H9 (cell line): ENCODE data around the gene STRA6. TPM values are rescaled to one million over a fixed set of nuclear protein-coding genes. Genes with fewer than 3 reads are reported as not detected.

ENCODE experiments used
- DNase-seq: peaks from one replicate; pipeline ENCODE4 v3.0.0-alpha.2; 2017
- H2AFZ ChIP-seq: one replicate; pipeline ENCODE4 v1.6.1; 2013; ENCODE audit warnings: mild to moderate bottlenecking, low read length, control low read depth, moderate library complexity
- H2AK5ac ChIP-seq: 2 replicates; pipeline ENCODE4 v1.6.1; 2013; ENCODE audit warnings: low read length, control low read depth, mixed read lengths; ENCODE audit not compliant: insufficient read length
- H2BK120ac ChIP-seq: one replicate; pipeline ENCODE4 v1.6.1; 2013; ENCODE audit warnings: low read depth, mild to moderate bottlenecking, low read length, control low read depth, inconsistent platforms; ENCODE audit not compliant: poor library complexity, severe bottlenecking
- H2BK12ac ChIP-seq: 2 replicates; pipeline ENCODE4 v1.6.1; 2013; ENCODE audit warnings: low read length, control low read depth, mixed read lengths, low read depth; ENCODE audit not compliant: insufficient read length
- H2BK15ac ChIP-seq: 2 replicates; pipeline ENCODE4 v1.6.1; 2013; ENCODE audit warnings: low read depth, low read length, control low read depth
- H2BK20ac ChIP-seq: one replicate; pipeline ENCODE4 v1.6.1; 2013; ENCODE audit warnings: low read depth, mild to moderate bottlenecking, low read length, control low read depth, inconsistent platforms; ENCODE audit not compliant: poor library complexity, severe bottlenecking
- H2BK5ac ChIP-seq: 2 replicates; pipeline ENCODE4 v1.6.1; 2013; ENCODE audit warnings: low read length, control low read depth, mixed read lengths; ENCODE audit not compliant: insufficient read length
- H3K14ac ChIP-seq: 2 replicates; pipeline ENCODE4 v1.6.1; 2013; ENCODE audit warnings: low read length, control low read depth; ENCODE audit not compliant: insufficient read depth
- H3K18ac ChIP-seq: 2 replicates; pipeline ENCODE4 v1.6.1; 2013; ENCODE audit warnings: low read depth, mild to moderate bottlenecking, mixed read lengths, low read length, control low read depth; ENCODE audit not compliant: insufficient read length
- H3K23ac ChIP-seq: 2 replicates; pipeline ENCODE4 v1.6.1; 2013; ENCODE audit warnings: low read length, control low read depth, mixed read lengths, low read depth; ENCODE audit not compliant: insufficient read length
- H3K23me2 ChIP-seq: 2 replicates; pipeline ENCODE4 v1.6.1; 2013; ENCODE audit warnings: low read depth, mild to moderate bottlenecking, mixed read lengths, low read length, control low read depth; ENCODE audit not compliant: insufficient read length, poor library complexity, severe bottlenecking
- H3K27ac ChIP-seq: 2 replicates; pipeline ENCODE4 v1.5.1; 2013; ENCODE audit warnings: low read length, control low read depth, mixed read lengths, low read depth; ENCODE audit not compliant: insufficient read length
- H3K27me3 ChIP-seq: 2 replicates; pipeline ENCODE4 v1.6.1; 2013; ENCODE audit warnings: low read length, control low read depth, inconsistent platforms; ENCODE audit not compliant: insufficient read depth
- H3K4ac ChIP-seq: 2 replicates; pipeline ENCODE4 v1.6.1; 2013; ENCODE audit warnings: low read depth, mild to moderate bottlenecking, control low read depth, inconsistent platforms, low read length, moderate library complexity
- H3K4me1 ChIP-seq: 2 replicates; pipeline ENCODE4 v1.6.1; 2013; ENCODE audit warnings: low read length, control low read depth, inconsistent platforms; ENCODE audit not compliant: insufficient read depth
- H3K4me2 ChIP-seq: 2 replicates; pipeline ENCODE4 v1.6.1; 2013; ENCODE audit warnings: low read length, control low read depth, mixed read lengths; ENCODE audit not compliant: insufficient read length, insufficient read depth
- H3K56ac ChIP-seq: 2 replicates; pipeline ENCODE4 v1.6.1; 2013; ENCODE audit warnings: low read depth, mild to moderate bottlenecking, mixed read lengths, low read length, control low read depth; ENCODE audit not compliant: insufficient read length
- H3K79me1 ChIP-seq: 2 replicates; pipeline ENCODE4 v1.6.1; 2013; ENCODE audit warnings: low read depth, mild to moderate bottlenecking, moderate library complexity, low read length, control low read depth, inconsistent platforms; ENCODE audit not compliant: insufficient read depth, poor library complexity, severe bottlenecking
- H3K79me2 ChIP-seq: 2 replicates; pipeline ENCODE4 v1.6.1; 2013; ENCODE audit warnings: low read length, control low read depth, inconsistent platforms; ENCODE audit not compliant: insufficient read depth
- H3K9ac ChIP-seq: 2 replicates; pipeline ENCODE4 v1.6.1; 2013; ENCODE audit warnings: low read length, control low read depth, mixed read lengths; ENCODE audit not compliant: insufficient read length; ENCODE audit errors: extremely low read depth
- H3K9me3 ChIP-seq: one replicate; pipeline ENCODE4 v1.6.1; 2013; ENCODE audit warnings: low read depth, low read length, inconsistent platforms; ENCODE audit not compliant: control insufficient read depth
- H3T11ph ChIP-seq: one replicate; pipeline ENCODE4 v1.6.1; 2013; ENCODE audit warnings: mild to moderate bottlenecking, low read length, control low read depth, inconsistent platforms
- H4K20me1 ChIP-seq: one replicate; pipeline ENCODE4 v1.6.1; 2013; ENCODE audit not compliant: control insufficient read depth, insufficient read length, insufficient read depth
- H4K5ac ChIP-seq: 2 replicates; pipeline ENCODE4 v1.6.1; 2013; ENCODE audit warnings: low read depth, mild to moderate bottlenecking, mixed read lengths, low read length, control low read depth; ENCODE audit not compliant: insufficient read length
- H4K8ac ChIP-seq: replicated peaks from 2 replicates; pipeline ENCODE4 v1.6.1; 2013; ENCODE audit warnings: low read length, control low read depth, mixed read lengths, low read depth; ENCODE audit not compliant: insufficient read length
- H4K91ac ChIP-seq: 2 replicates; pipeline ENCODE4 v1.6.1; 2013; ENCODE audit warnings: low read depth, mild to moderate bottlenecking, moderate library complexity, mixed read lengths, low read length, control low read depth; ENCODE audit not compliant: insufficient read length
- H3K27ac Mint-ChIP-seq, 3 experiments: 2 replicates in 2 of 3; 3 replicates in 1 of 3; pipeline ENCODE4 v1.8.0; 2020 to 2021; ENCODE audit warnings: mixed read lengths in 3 of 3, mild to moderate bottlenecking in 1 of 3, moderate library complexity in 1 of 3
- H3K27me3 Mint-ChIP-seq: 2 replicates; pipeline ENCODE4 v1.8.0; 2021; ENCODE audit warnings: low read depth, mild to moderate bottlenecking, moderate library complexity, mixed read lengths
- H3K36me3 Mint-ChIP-seq, 3 experiments: 2 replicates in 2 of 3; 3 replicates in 1 of 3; pipeline ENCODE4 v1.8.0; 2020 to 2021; ENCODE audit warnings: low read depth in 3 of 3, mixed read lengths in 3 of 3; ENCODE audit not compliant: insufficient read depth in 1 of 3
- H3K4me1 Mint-ChIP-seq, 2 experiments: 2 replicates each; pipeline ENCODE4 v1.8.0; 2020; ENCODE audit warnings: mixed read lengths in 2 of 2
- H3K4me3 Mint-ChIP-seq, 2 experiments: 2 replicates in 1 of 2; 3 replicates in 1 of 2; pipeline ENCODE4 v1.8.0; 2020 to 2021; ENCODE audit warnings: mild to moderate bottlenecking in 2 of 2, mixed read lengths in 2 of 2, moderate library complexity in 1 of 2
- H3K9me3 Mint-ChIP-seq, 2 experiments: 2 replicates in 1 of 2; 3 replicates in 1 of 2; pipeline ENCODE4 v1.8.0; 2020; ENCODE audit warnings: mild to moderate bottlenecking in 2 of 2, mixed read lengths in 2 of 2, moderate library complexity in 1 of 2
- whole genome bisulfite sequencing: extraction: QIAGEN DNeasy Blood & Tissue Kit; methylation state at CpG from one replicate; pipeline ENCODE4 v1.1.7; 2013; ENCODE audit warnings: missing lambda C conversion rate, low lambda C conversion rate, mixed read lengths; ENCODE audit not compliant: insufficient read length; ENCODE audit errors: extremely low coverage; 5-methylcytosine and 5-hydroxymethylcytosine counted together
- total RNA-seq: library from RNA; stranded (reverse); gene quantifications from 2 replicates; pipeline ENCODE4 v1.2.1, GENCODE V29; 2021
- TF ChIP-seq, protein P1 (sequence below): fragments of 200-600 bp; sonication (generic); conservative IDR thresholded peaks from 3 replicates; pipeline ENCODE4 v1.8.0; 2021; ENCODE audit warnings: antibody characterized with exemption, mild to moderate bottlenecking

The STRA6 gene
- total RNA-seq, 1 experiment from 2014 or later, result 12.8 TPM

DNA sequence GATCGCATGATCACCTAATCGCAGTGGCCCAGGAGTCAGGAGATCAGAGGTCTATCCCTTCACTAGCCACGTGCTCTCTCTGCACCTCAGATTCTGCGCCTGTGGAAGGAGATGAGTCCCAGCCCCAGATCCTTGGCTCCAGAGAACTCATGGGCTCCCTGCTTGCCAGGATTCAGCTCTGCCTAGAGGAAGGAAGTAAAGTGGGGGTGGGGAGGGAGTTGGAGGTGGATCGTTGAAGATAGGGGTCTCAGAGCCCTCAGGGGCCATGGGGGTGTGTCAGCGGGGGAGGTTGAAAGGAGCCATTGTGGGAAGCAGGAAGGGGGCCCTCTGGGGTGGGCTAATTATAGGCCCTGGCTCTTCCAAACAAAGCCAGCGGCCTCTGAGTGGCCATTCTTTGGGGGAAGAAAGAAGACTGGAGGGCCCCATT lies 11.3 kb upstream of the STRA6 start:
- H3K4me1 Mint-ChIP-seq, result peaks cover 67 to 80% of the 10 kb centered on the region in 2 experiments
- Histone ChIP-seq H3K9me3 (no peaks in the 10 kb centered on the region), H2BK20ac (no peak overlapping the region), H2BK120ac (no peak overlapping the region), H3K27ac (no peak overlapping the region), H2BK5ac (no peak overlapping the region), H3K27me3 (peaks cover 7% of the 10 kb centered on the region; the same call in 1 of the 2 replicates), H3K79me2 (no peaks in the 10 kb centered on the region), H2AK5ac (no peak overlapping the region), H4K5ac (no peak overlapping the region), H2BK15ac (no peak overlapping the region), H3K4ac (no peak overlapping the region), H3K23ac (no peak overlapping the region), H2BK12ac (no peak overlapping the region), H3K4me2 (no peak overlapping the region), H3K9ac (no peak overlapping the region), H4K91ac (no peak overlapping the region), H4K20me1 (no peaks in the 10 kb centered on the region), H4K8ac (no peak overlapping the region), H3K79me1 (no peaks in the 10 kb centered on the region), H3T11ph (no peak overlapping the region), H2AFZ (no peak overlapping the region), H3K23me2 (peaks cover 4% of the 10 kb centered on the region), H3K56ac (no peak overlapping the region), H3K14ac (no peak overlapping the region), H3K4me1 (peaks cover 19% of the 10 kb centered on the region; the same call in 1 of the 2 replicates), H3K18ac (no peak overlapping the region)
- WGBS, result no CpG with 5 or more reads among the region's 7 CpGs
- DNase-seq, result peak; percentile 63
- H3K27me3 Mint-ChIP-seq, result peaks cover 26% of the 10 kb centered on the region
- TF ChIP-seq, protein P1, sequence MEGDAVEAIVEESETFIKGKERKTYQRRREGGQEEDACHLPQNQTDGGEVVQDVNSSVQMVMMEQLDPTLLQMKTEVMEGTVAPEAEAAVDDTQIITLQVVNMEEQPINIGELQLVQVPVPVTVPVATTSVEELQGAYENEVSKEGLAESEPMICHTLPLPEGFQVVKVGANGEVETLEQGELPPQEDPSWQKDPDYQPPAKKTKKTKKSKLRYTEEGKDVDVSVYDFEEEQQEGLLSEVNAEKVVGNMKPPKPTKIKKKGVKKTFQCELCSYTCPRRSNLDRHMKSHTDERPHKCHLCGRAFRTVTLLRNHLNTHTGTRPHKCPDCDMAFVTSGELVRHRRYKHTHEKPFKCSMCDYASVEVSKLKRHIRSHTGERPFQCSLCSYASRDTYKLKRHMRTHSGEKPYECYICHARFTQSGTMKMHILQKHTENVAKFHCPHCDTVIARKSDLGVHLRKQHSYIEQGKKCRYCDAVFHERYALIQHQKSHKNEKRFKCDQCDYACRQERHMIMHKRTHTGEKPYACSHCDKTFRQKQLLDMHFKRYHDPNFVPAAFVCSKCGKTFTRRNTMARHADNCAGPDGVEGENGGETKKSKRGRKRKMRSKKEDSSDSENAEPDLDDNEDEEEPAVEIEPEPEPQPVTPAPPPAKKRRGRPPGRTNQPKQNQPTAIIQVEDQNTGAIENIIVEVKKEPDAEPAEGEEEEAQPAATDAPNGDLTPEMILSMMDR, result no peak
- peaks cover 4 to 12% (median 4%) of the 10 kb centered on the region in 3 experiments; a peak in 5 of 7 replicates for H3K36me3 Mint-ChIP-seq
- peak overlapping the region; percentile 28 to 63 (median 50); a peak in 3 of 7 replicates for H3K27ac Mint-ChIP-seq
- H3K4me3 Mint-ChIP-seq, result peak overlapping the region in 1 of 2 experiments; percentile 13; a peak in 1 of 5 replicates
- H3K9me3 Mint-ChIP-seq, result no peaks in the 10 kb centered on the region
